Stomach (tissue), 4 donors: Measurements from ENCODE around the gene NAALADL2.

Experiments
- POLR2A ChIP-seq, 4 donors: fragments of 450-650 bp; IDR thresholded peaks; one replicate each; pipeline ENCODE4 v1.6.1; 2016; ENCODE audit warnings: antibody characterized with exemption in 4 of 4, control low read depth in 2 of 4, mild to moderate bottlenecking in 1 of 4, moderate library complexity in 1 of 4
- POLR2AphosphoS5 ChIP-seq, 3 donors: sonication (generic); formaldehyde crosslinking; IDR thresholded peaks; one replicate each; pipeline ENCODE4 v1.6.1; 2016; ENCODE audit warnings: antibody characterized with exemption in 3 of 3
- TF ChIP-seq, protein P1 (sequence below), 7 experiments: fragments of 450-650 bp in 4 of 7; fragments of 200-600 bp in 3 of 7; sonication (generic) in 3 of 7; IDR thresholded peaks; one replicate each; pipeline ENCODE4 v1.5.1; 2016 to 2019; ENCODE audit warnings: antibody characterized with exemption in 7 of 7, control low read depth in 2 of 7, mild to moderate bottlenecking in 1 of 7

DNA sequence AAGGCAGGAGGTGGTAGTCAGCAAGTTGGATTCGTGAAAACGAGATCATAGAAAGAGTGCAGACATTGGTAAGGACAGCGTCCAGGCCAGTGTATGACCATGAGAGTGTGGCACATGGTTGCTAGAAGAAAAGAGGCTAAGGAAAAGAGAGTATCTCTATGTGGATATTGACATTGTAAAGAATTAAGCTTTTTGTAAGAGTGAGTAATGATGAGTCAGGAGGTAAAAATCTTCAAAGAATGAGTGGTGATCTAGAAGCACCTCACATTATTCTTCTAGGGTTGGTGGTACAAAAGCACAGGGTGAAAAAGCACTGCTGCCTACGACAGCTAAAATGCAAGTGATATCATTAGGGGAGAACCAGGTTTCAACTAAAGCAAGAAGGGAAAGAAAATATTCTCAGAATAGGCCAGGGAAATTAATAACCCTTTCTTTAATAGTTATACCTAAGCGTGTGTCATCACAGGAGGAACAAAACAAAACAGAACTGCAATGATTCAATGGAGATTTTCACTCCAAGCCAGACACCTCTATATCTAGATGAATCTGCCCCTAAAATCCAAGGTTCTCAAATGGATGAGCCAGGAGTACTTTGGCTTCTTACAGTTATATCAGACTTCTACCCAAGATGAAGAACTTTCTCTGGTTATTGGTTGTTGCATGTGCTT lies 884.7 kb downstream of the NAALADL2 start:
- TF ChIP-seq, protein P1, sequence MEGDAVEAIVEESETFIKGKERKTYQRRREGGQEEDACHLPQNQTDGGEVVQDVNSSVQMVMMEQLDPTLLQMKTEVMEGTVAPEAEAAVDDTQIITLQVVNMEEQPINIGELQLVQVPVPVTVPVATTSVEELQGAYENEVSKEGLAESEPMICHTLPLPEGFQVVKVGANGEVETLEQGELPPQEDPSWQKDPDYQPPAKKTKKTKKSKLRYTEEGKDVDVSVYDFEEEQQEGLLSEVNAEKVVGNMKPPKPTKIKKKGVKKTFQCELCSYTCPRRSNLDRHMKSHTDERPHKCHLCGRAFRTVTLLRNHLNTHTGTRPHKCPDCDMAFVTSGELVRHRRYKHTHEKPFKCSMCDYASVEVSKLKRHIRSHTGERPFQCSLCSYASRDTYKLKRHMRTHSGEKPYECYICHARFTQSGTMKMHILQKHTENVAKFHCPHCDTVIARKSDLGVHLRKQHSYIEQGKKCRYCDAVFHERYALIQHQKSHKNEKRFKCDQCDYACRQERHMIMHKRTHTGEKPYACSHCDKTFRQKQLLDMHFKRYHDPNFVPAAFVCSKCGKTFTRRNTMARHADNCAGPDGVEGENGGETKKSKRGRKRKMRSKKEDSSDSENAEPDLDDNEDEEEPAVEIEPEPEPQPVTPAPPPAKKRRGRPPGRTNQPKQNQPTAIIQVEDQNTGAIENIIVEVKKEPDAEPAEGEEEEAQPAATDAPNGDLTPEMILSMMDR (IDR thresholded peaks at IDR 0.05), result no peak
- TF ChIP-seq POLR2A (IDR thresholded peaks at IDR 0.05) (no peak), POLR2AphosphoS5 (IDR thresholded peaks at IDR 0.05) (no peak)
